Measurements from ENCODE around the gene PHACTR3. TPM values are rescaled to one million over a fixed set of nuclear protein-coding genes. Genes with fewer than 3 reads are reported as not detected.

The PHACTR3 gene
- total and polyA plus RNA-seq, 2 of the 8 experiments (the other 6 are each of a cell fraction or from before 2014, with no cell fraction given), result 0.05 to 0.13 TPM

DNA sequence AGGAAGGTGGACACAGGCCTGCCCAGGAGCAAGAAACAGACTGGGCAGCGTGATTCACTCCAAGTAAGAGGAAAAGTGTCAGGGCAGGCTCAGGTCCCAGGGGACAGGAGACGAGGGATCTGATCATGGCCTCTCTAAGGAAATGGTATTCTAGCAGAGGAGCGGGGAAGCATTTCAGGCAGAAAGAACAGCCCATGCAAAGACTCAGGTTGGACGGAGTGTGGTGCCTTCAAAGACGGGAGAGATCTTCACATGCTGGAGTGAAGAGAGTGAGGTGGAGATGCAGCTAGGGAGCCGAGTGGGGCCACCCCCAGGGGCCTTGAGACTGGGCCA is 168.0 kb downstream of the PHACTR3 start (continued):
- TF ChIP-seq, protein P1, sequence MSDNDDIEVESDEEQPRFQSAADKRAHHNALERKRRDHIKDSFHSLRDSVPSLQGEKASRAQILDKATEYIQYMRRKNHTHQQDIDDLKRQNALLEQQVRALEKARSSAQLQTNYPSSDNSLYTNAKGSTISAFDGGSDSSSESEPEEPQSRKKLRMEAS (IDR thresholded peaks at IDR 0.05), result no peak
- no peak for TF ChIP-seq CBX8 (IDR thresholded peaks at IDR 0.05; ENCODE audit: borderline replicate concordance, low read depth, low read length)
- TF ChIP-seq, protein P2, sequence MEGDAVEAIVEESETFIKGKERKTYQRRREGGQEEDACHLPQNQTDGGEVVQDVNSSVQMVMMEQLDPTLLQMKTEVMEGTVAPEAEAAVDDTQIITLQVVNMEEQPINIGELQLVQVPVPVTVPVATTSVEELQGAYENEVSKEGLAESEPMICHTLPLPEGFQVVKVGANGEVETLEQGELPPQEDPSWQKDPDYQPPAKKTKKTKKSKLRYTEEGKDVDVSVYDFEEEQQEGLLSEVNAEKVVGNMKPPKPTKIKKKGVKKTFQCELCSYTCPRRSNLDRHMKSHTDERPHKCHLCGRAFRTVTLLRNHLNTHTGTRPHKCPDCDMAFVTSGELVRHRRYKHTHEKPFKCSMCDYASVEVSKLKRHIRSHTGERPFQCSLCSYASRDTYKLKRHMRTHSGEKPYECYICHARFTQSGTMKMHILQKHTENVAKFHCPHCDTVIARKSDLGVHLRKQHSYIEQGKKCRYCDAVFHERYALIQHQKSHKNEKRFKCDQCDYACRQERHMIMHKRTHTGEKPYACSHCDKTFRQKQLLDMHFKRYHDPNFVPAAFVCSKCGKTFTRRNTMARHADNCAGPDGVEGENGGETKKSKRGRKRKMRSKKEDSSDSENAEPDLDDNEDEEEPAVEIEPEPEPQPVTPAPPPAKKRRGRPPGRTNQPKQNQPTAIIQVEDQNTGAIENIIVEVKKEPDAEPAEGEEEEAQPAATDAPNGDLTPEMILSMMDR (IDR thresholded peaks at IDR 0.05; ENCODE audit: control extremely low read depth in 1 of 3, insufficient read depth in 1 of 3, low read depth in 1 of 3, low read length in 3 of 3), result no peak
